Prostate gland (tissue), 2 donors: ENCODE data around the gene GSK3A. TPM values are rescaled to one million over a fixed set of nuclear protein-coding genes. Genes with fewer than 3 reads are reported as not detected.
A peak's percentile ranks its signal among the peaks of the same experiment; 100 is the strongest.

Source experiments
- DNase-seq: peaks from one replicate; pipeline ENCODE4 v3.0.0-alpha.2; 2019; ENCODE audit warnings: low spot score
- H3K27ac ChIP-seq, 2 donors: fragments of 200-600 bp; sonication (generic); 2 replicates each; pipeline ENCODE4 v1.5.1; 2017 to 2019
- H3K27me3 ChIP-seq: fragments of 200-600 bp; sonication (generic); replicated peaks from 2 replicates; pipeline ENCODE4 v1.5.1; 2019; ENCODE audit not compliant: insufficient read depth
- H3K36me3 ChIP-seq, 2 donors: fragments of 200-600 bp; sonication (generic); 1 replicate in 1 of 2; 2 replicates in 1 of 2; pipeline versions ENCODE4 v1.5.1 to v1.8.1; 2017 to 2019
- H3K4me1 ChIP-seq: fragments of 200-600 bp; sonication (generic); replicated peaks from 2 replicates; pipeline ENCODE4 v1.5.1; 2019
- H3K4me3 ChIP-seq, 2 donors: fragments of 200-600 bp; sonication (generic); 2 replicates each; pipeline ENCODE4 v1.5.1; 2017 to 2019
- H3K9me3 ChIP-seq: fragments of 200-600 bp; sonication (generic); 2 replicates; pipeline ENCODE4 v1.5.1; 2017
- CTCF ChIP-seq, 4 experiments: fragments of 200-600 bp in 2 of 4; fragments of 450-650 bp in 2 of 4; sonication (generic) in 2 of 4; IDR thresholded peaks; 1 replicate in 3 of 4; 2 replicates in 1 of 4; pipeline ENCODE4 v1.5.1; 2016 to 2019; ENCODE audit warnings: antibody characterized with exemption in 4 of 4, mild to moderate bottlenecking in 2 of 4, moderate library complexity in 2 of 4
- POLR2A ChIP-seq: fragments of 450-650 bp; IDR thresholded peaks from one replicate; pipeline ENCODE4 v1.6.1; 2016; ENCODE audit warnings: antibody characterized with exemption, mild to moderate bottlenecking
- POLR2AphosphoS5 ChIP-seq: sonication (generic); formaldehyde crosslinking; IDR thresholded peaks from one replicate; pipeline ENCODE4 v1.6.1; 2017; ENCODE audit warnings: antibody characterized with exemption
- WGBS: methylation state at CpG from one replicate; pipeline ENCODE4 v1.1.5; 2018; 5-methylcytosine and 5-hydroxymethylcytosine counted together
- intact Hi-C: fragments of 100-400 bp; cut with DNase I; formaldehyde crosslinking; loops from one replicate; pipeline ENCODE4 v1.14.2; 2022
- total RNA-seq, 2 donors: library from RNA; depleted of rRNA; stranded (reverse); fragments of >200 nt; gene quantifications; one replicate each; pipeline ENCODE4 v1.1.0, GENCODE V29; 2016

The GSK3A gene
- total RNA-seq, 2 donors from 2014 or later, result 37.1 to 61.6 TPM

DNA sequence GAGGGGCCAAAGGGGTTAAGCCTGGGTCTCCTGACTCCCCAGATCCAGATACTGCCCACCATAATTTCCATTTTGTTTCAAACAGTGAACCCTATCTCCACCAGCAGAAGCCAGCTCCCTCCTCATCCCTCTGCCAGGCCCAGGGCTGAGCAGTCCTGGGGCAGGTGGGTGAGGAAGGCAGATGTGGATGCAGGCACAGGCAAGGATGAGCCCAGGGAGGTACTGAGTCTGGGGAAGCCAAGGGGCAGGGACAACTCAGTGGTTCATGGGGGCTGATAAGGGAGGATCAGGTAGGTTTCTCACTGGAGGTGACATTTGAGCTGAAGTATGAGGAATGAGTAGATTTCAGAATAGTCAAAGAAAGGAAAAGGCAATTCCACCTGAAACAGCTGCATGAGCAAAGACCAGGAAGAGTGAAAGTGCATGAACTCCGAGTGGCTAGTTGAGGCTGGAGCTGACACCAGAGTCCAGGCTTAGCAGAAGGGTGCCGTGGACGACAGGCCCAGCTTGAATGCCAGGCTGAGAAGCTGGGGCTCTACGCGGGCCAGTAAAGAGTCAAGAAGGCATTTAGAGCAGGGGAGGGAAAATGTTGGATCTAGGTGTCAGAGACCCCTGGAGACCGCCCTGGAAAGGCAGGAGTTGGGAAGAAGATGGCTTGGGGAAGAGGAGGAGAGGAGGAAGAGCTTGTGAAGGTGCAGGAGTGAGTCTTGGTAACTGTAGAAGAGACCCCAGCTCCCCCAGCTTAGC lies 36.9 kb upstream of the GSK3A start:
- Histone ChIP-seq H3K36me3 (peaks cover 0 to 2% of the 10 kb centered on the region in 2 donors), H3K4me1 (peaks cover 32% of the 10 kb centered on the region), H3K27me3 (no peaks in the 10 kb centered on the region), H3K9me3 (no peaks in the 10 kb centered on the region), H3K27ac (peak overlapping the region; percentile 91 to 98), H3K4me3 (peak overlapping the region; percentile 51 to 84)
- no peak for TF ChIP-seq CTCF (IDR thresholded peaks at IDR 0.05)
- TF ChIP-seq POLR2A, result no peak
- no peak for TF ChIP-seq POLR2AphosphoS5
- WGBS, result 13% methylated on average over 6 of the region's 6 CpGs
- intact Hi-C loops, result loop anchor here (2.0 kb wide), 1 partner anchor 33 kb away; no protein-coding TSS in a partner anchor
- DNase-seq, result no peak

GRCh38 chr19:42278452-42279154 lies 36.2 kb upstream of the GSK3A start:
- TF ChIP-seq POLR2AphosphoS5 (no peak), CTCF (IDR thresholded peaks at IDR 0.05) (no peak)
- Histone ChIP-seq H3K9me3 (no peaks in the 10 kb centered on the region), H3K27ac (peak overlapping the region; percentile 91 to 98), H3K36me3 (peaks cover 3 to 9% of the 10 kb centered on the region in 2 donors), H3K4me1 (peaks cover 35% of the 10 kb centered on the region), H3K4me3 (no peak overlapping the region), H3K27me3 (no peaks in the 10 kb centered on the region)
- DNase-seq, result peak; percentile 46
- WGBS, result 43% methylated on average over 5 of the region's 5 CpGs
- intact Hi-C loops, result loop anchor here (2.0 kb wide), 1 partner anchor 32 kb away; no protein-coding TSS in a partner anchor

GRCh38 chr19:42277821-42278451 lies 35.5 kb upstream of the GSK3A start:
- peak; percentile 68 for DNase-seq
- peaks cover 9 to 12% of the 10 kb centered on the region in 2 donors for H3K36me3 ChIP-seq
- WGBS, result 22% methylated on average over 10 of the region's 10 CpGs
- H3K27ac ChIP-seq, result peak overlapping the region; percentile 91 to 98
- no peaks in the 10 kb centered on the region for H3K9me3 ChIP-seq
- peaks cover 30% of the 10 kb centered on the region for H3K4me1 ChIP-seq
- H3K27me3 ChIP-seq, result no peaks in the 10 kb centered on the region
- intact Hi-C loops, result loop anchor here (2.0 kb wide), 1 partner anchor 31 kb away; no protein-coding TSS in a partner anchor
- TF ChIP-seq POLR2A (peak; percentile 40), POLR2AphosphoS5 (peak; percentile 54), CTCF (IDR thresholded peaks at IDR 0.05) (no peak)
- no peak overlapping the region for H3K4me3 ChIP-seq

- Histone ChIP-seq H3K4me3 (no peak overlapping the region), H3K9me3 (no peaks in the 10 kb centered on the region), H3K4me1 (peaks cover 26% of the 10 kb centered on the region), H3K36me3 (peaks cover 15 to 17% of the 10 kb centered on the region in 2 donors), H3K27ac (peak overlapping the region; percentile 91 to 98), H3K27me3 (no peaks in the 10 kb centered on the region)
- no peak for DNase-seq
- WGBS, result 63% methylated on average over 4 of the region's 4 CpGs
- TF ChIP-seq POLR2A (no peak), POLR2AphosphoS5 (no peak), CTCF (IDR thresholded peaks at IDR 0.05) (no peak)
- intact Hi-C loops, result no loop called here
Measured at GRCh38 chr19:42276821-42277220, 34.4 kb upstream of the GSK3A start.
